Measurements from ENCODE around the gene MAGI3. TPM values are rescaled to one million over a fixed set of nuclear protein-coding genes. Genes with fewer than 3 reads are reported as not detected.
A peak's percentile ranks its signal among the peaks of the same experiment; 100 is the strongest.

Gene MAGI3
- total RNA-seq, 6 experiments from 2014 or later: 8.5 to 14.5 (median 12.3) TPM

DNA sequence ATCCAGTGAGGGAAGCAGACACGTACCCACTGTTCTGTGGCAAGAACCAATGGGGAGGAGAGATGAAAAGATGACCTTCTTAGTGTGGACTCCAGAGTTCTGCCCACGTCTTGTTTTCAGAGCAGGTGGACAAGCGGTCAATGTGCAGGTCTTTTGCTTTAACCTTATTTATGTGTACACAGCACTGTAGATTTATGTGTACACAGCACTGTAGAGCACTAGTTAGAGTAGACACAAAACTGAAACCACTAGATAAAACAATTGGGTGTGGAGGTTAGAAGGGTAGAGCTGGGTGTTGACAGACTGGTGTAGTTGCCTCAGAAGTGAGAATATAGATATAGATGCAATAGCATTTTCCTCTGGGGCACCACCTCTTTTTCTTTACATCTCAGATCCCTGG, 150.0 kb downstream of the MAGI3 start:
- 11% methylated on average over 3 of the region's 3 CpGs for WGBS (ENCODE audit: insufficient coverage, low coverage, low lambda C conversion rate, missing lambda C conversion rate)
- Histone ChIP-seq H3K4me3 (no peak overlapping the region), H3K4me1 (no peaks in the 10 kb centered on the region), H3K9me3 (no peaks in the 10 kb centered on the region), H3K27ac (no peak overlapping the region), H3K36me3 (no peaks in the 10 kb centered on the region), H3K27me3 (no peaks in the 10 kb centered on the region)
- intact Hi-C loops (cut with DNase I): no loop called here
- TF ChIP-seq CTCF (IDR thresholded peaks at IDR 0.05): no peak
- no peak for TF ChIP-seq POLR2A (IDR thresholded peaks at IDR 0.05)
- ATAC-seq (peak; percentile 81 to 97 (median 89)), DNase-seq (no peak)

DNA sequence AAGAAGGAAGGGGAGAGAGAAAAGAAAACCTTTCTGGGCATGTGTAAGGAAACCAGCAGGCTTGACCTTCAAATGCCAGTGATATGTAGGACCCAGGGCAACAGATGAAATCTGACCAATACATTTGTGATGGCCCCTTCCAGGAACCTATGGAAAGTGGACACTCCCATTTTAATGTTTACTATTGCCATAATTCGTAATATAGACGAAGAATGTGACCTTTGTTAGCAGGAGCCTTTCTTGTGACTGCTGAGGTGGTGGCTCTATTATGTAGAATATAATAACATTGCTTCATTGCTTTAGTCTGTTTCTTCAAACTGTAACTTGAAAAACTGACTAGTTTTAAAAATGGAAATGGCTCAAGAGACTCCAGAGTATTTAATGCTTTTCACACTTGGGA, 150.8 kb downstream of the MAGI3 start:
- WGBS (ENCODE audit: insufficient coverage, low coverage, low lambda C conversion rate, missing lambda C conversion rate): 84% methylated on average over 2 of the region's 2 CpGs
- Histone ChIP-seq H3K4me3 (no peak overlapping the region), H3K27ac (no peak overlapping the region), H3K36me3 (no peaks in the 10 kb centered on the region), H3K4me1 (no peaks in the 10 kb centered on the region), H3K27me3 (no peaks in the 10 kb centered on the region), H3K9me3 (no peaks in the 10 kb centered on the region)
- no peak for DNase-seq
- no peak for ATAC-seq
- TF ChIP-seq CTCF (IDR thresholded peaks at IDR 0.05) (no peak), POLR2A (IDR thresholded peaks at IDR 0.05) (no peak)
- intact Hi-C loops (cut with DNase I): no loop called here

- Histone ChIP-seq H3K4me1 (no peaks in the 10 kb centered on the region), H3K9me3 (no peaks in the 10 kb centered on the region), H3K4me3 (no peak overlapping the region), H3K27ac (no peak overlapping the region), H3K27me3 (no peaks in the 10 kb centered on the region), H3K36me3 (no peaks in the 10 kb centered on the region)
- WGBS (ENCODE audit: insufficient coverage, low coverage, low lambda C conversion rate, missing lambda C conversion rate): 76% methylated on average over 6 of the region's 6 CpGs
- intact Hi-C loops (cut with DNase I): no loop called here
- DNase-seq (no peak), ATAC-seq (no peak)
- TF ChIP-seq POLR2A (IDR thresholded peaks at IDR 0.05): no peak
- TF ChIP-seq CTCF (IDR thresholded peaks at IDR 0.05): no peak
Observed at GRCh38 chr1:113542221-113542701, 151.9 kb downstream of the MAGI3 start.

- Histone ChIP-seq H3K36me3 (no peaks in the 10 kb centered on the region), H3K4me3 (no peak overlapping the region), H3K4me1 (no peaks in the 10 kb centered on the region), H3K27me3 (no peaks in the 10 kb centered on the region), H3K27ac (no peak overlapping the region), H3K9me3 (no peaks in the 10 kb centered on the region)
- intact Hi-C loops (cut with DNase I): no loop called here
- no peak for TF ChIP-seq CTCF (IDR thresholded peaks at IDR 0.05)
- no peak for TF ChIP-seq POLR2A (IDR thresholded peaks at IDR 0.05)
- DNase-seq (no peak), ATAC-seq (no peak)
- WGBS (ENCODE audit: insufficient coverage, low coverage, low lambda C conversion rate, missing lambda C conversion rate): 91% methylated on average over 1 of the region's 1 CpG
Observed at GRCh38 chr1:113543110-113543509, 152.8 kb downstream of the MAGI3 start.

DNA sequence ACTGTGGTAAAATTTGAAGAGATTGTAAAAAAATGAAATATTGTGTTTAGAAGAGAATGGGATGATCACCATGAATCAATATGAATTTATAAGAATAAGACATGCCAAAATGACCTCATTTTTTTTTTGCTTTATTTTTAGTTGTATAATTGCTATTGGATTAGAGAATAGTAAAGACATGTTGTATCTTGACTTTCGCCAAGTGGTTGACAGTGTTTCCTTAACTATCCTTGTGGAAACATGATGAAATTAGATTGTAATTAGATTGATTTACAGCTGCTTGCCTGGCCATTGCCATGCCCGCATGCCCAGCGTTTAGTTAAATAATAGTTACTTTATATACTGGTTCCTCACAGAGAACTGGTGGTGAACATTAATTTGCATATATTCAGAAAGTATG, 154.9 kb downstream of the MAGI3 start:
- TF ChIP-seq POLR2A (IDR thresholded peaks at IDR 0.05) (no peak), CTCF (IDR thresholded peaks at IDR 0.05) (no peak)
- 93% methylated on average over 3 of the region's 3 CpGs for WGBS (ENCODE audit: insufficient coverage, low coverage, low lambda C conversion rate, missing lambda C conversion rate)
- Histone ChIP-seq H3K36me3 (no peaks in the 10 kb centered on the region), H3K27ac (no peak overlapping the region), H3K4me1 (no peaks in the 10 kb centered on the region), H3K4me3 (no peak overlapping the region), H3K9me3 (no peaks in the 10 kb centered on the region), H3K27me3 (no peaks in the 10 kb centered on the region)
- ATAC-seq: no peak
- intact Hi-C loops (cut with DNase I): no loop called here
- DNase-seq: no peak
